Measurements from ENCODE around the gene NPAT.

GRCh38 chr11:108167624-108168023 lies 54.8 kb downstream of the NPAT start:
- TF ChIP-seq POLR2A (IDR thresholded peaks at IDR 0.05; ENCODE audit: low read depth, low read length), result no peak
- TF ChIP-seq POLR2AphosphoS5 (IDR thresholded peaks at IDR 0.05; ENCODE audit: low read depth, low read length), result no peak
- TF ChIP-seq SPI1 (IDR thresholded peaks at IDR 0.05; ENCODE audit: low read depth, low read length), result no peak
- TF ChIP-seq POU2F2 (IDR thresholded peaks at IDR 0.05; ENCODE audit: low read depth, low read length), result no peak
- no peak for TF ChIP-seq TAF1 (IDR thresholded peaks at IDR 0.05; ENCODE audit: low read depth, low read length)
- no peak for TF ChIP-seq PAX5 (IDR thresholded peaks at IDR 0.05; ENCODE audit: insufficient read depth, low read length, severe bottlenecking)

Data from GM12891 (cell line).